WTC11 (cell line): Measurements from ENCODE around the gene COPZ1. TPM values are rescaled to one million over a fixed set of nuclear protein-coding genes. Genes with fewer than 3 reads are reported as not detected.

Experiments
- ATAC-seq: fragments of 200-7000 bp; cut with Tn5 transposase; 2 replicates; pipeline ENCODE4 v1.10.0; 2021; ENCODE audit warnings: mild to moderate bottlenecking, moderate library complexity
- CTCF ChIA-PET: fragments of 300-600 bp; sonication (Branson Sonifier 250); formaldehyde crosslinking; loops from one replicate; lab custom pipeline; 2021; ENCODE audit warnings: antibody characterized with exemption; lab: Charles Lee
- POLR2A ChIA-PET: fragments of 350-600 bp; sonication (Branson Sonifier 250); formaldehyde crosslinking; loops from one replicate; lab custom pipeline; 2021; ENCODE audit warnings: antibody characterized with exemption; lab: Charles Lee
- DNase-seq: peaks from one replicate; pipeline ENCODE4 v3.0.0; 2021; ENCODE audit warnings: low spot score
- H3K27ac Mint-ChIP-seq: 2 replicates; pipeline ENCODE4 v1.8.0; 2021; ENCODE audit warnings: mixed read lengths
- H3K27me3 Mint-ChIP-seq: 2 replicates; pipeline ENCODE4 v1.8.0; 2021; ENCODE audit warnings: low read depth, mild to moderate bottlenecking, moderate library complexity, mixed read lengths
- H3K36me3 Mint-ChIP-seq: 2 replicates; pipeline ENCODE4 v1.8.0; 2021; ENCODE audit warnings: mixed read lengths
- H3K4me1 Mint-ChIP-seq: 2 replicates; pipeline ENCODE4 v1.8.0; 2022; ENCODE audit warnings: mixed read lengths
- H3K4me3 Mint-ChIP-seq: 2 replicates; pipeline ENCODE4 v1.8.0; 2021; ENCODE audit warnings: mild to moderate bottlenecking, moderate library complexity, mixed read lengths
- H3K9me3 Mint-ChIP-seq: 2 replicates; pipeline ENCODE4 v1.8.0; 2021; ENCODE audit warnings: mixed read lengths
- EMX1 ChIP-seq: fragments of 250-450 bp; sonication (Bioruptor Pico); IDR thresholded peaks from 2 replicates; pipeline ENCODE4 v1.8.0; 2021; ENCODE audit warnings: mild to moderate bottlenecking
- ETV6 ChIP-seq: sonication (generic); formaldehyde crosslinking; IDR thresholded peaks from 2 replicates; pipeline ENCODE4 v1.8.1; 2022; ENCODE audit warnings: mild to moderate bottlenecking, missing genetic modification reagents
- NR3C1 ChIP-seq: sonication (generic); formaldehyde crosslinking; conservative IDR thresholded peaks from 2 replicates; pipeline ENCODE4 v1.8.1; 2023; ENCODE audit warnings: low read depth, mild to moderate bottlenecking, missing genetic modification reagents
- OVOL2 ChIP-seq: fragments of 250-450 bp; sonication (Bioruptor Pico); IDR thresholded peaks from 2 replicates; pipeline ENCODE4 v1.9.0; 2021; ENCODE audit warnings: mild to moderate bottlenecking, borderline replicate concordance
- RORB ChIP-seq: fragments of 250-450 bp; sonication (Bioruptor Pico); IDR thresholded peaks from 2 replicates; pipeline ENCODE4 v1.9.0; 2021; ENCODE audit warnings: mild to moderate bottlenecking
- SMAD3 ChIP-seq: sonication (generic); formaldehyde crosslinking; IDR thresholded peaks from 2 replicates; pipeline ENCODE4 v1.8.0; 2022; ENCODE audit warnings: missing genetic modification reagents, mild to moderate bottlenecking, borderline replicate concordance
- SMAD4 ChIP-seq: sonication (generic); formaldehyde crosslinking; IDR thresholded peaks from 2 replicates; pipeline ENCODE4 v1.8.0; 2022; ENCODE audit warnings: mild to moderate bottlenecking, missing genetic modification reagents
- TEAD1 ChIP-seq: sonication (generic); formaldehyde crosslinking; IDR thresholded peaks from 2 replicates; pipeline ENCODE4 v1.8.0; 2022; ENCODE audit warnings: mild to moderate bottlenecking, missing genetic modification reagents
- TEAD4 ChIP-seq: sonication (generic); formaldehyde crosslinking; IDR thresholded peaks from 2 replicates; pipeline ENCODE4 v1.8.0; 2022; ENCODE audit warnings: mild to moderate bottlenecking, missing genetic modification reagents
- ZNF396 ChIP-seq: fragments of 250-450 bp; sonication (Bioruptor Pico); IDR thresholded peaks from 2 replicates; pipeline ENCODE4 v1.8.0; 2021; ENCODE audit warnings: mild to moderate bottlenecking, moderate library complexity, borderline replicate concordance
- total RNA-seq: library from RNA; stranded (reverse); gene quantifications from 3 replicates; pipeline ENCODE4 v1.2.3, GENCODE V29; 2021
- TF ChIP-seq, protein P1 (sequence below): fragments of 200-600 bp; IDR thresholded peaks from 2 replicates; pipeline ENCODE4 v1.8.0; 2022; ENCODE audit warnings: antibody characterized with exemption
- TF ChIP-seq, protein P2 (sequence below): sonication (generic); formaldehyde crosslinking; IDR thresholded peaks from 2 replicates; pipeline ENCODE4 v1.8.1; 2023; ENCODE audit warnings: mild to moderate bottlenecking, missing genetic modification reagents, moderate library complexity
- TF ChIP-seq, protein P3 (sequence below): fragments of 250-450 bp; sonication (Bioruptor Pico); IDR thresholded peaks from 2 replicates; pipeline ENCODE4 v1.9.0; 2021; ENCODE audit warnings: mild to moderate bottlenecking, borderline replicate concordance
- TF ChIP-seq, protein P4 (sequence below): sonication (generic); formaldehyde crosslinking; IDR thresholded peaks from 2 replicates; pipeline ENCODE4 v1.8.1; 2022; ENCODE audit warnings: low read depth, missing genetic modification reagents, borderline replicate concordance
- TF ChIP-seq, protein P5 (sequence below): sonication (generic); formaldehyde crosslinking; IDR thresholded peaks from 2 replicates; pipeline ENCODE4 v1.8.1; 2023; ENCODE audit warnings: mild to moderate bottlenecking, missing genetic modification reagents
- TF ChIP-seq, protein P6 (sequence below): sonication (generic); formaldehyde crosslinking; IDR thresholded peaks from 2 replicates; pipeline ENCODE4 v1.8.0; 2023; ENCODE audit warnings: mild to moderate bottlenecking, missing genetic modification reagents
- TF ChIP-seq, protein P7 (sequence below): fragments of 250-450 bp; sonication (Bioruptor Pico); IDR thresholded peaks from 2 replicates; pipeline ENCODE4 v1.9.0; 2021; ENCODE audit warnings: mild to moderate bottlenecking
- TF ChIP-seq, protein P8 (sequence below): sonication (generic); formaldehyde crosslinking; IDR thresholded peaks from 2 replicates; pipeline ENCODE4 v1.8.1; 2022; ENCODE audit warnings: low read depth, mild to moderate bottlenecking, moderate library complexity, missing genetic modification reagents, borderline replicate concordance
- TF ChIP-seq, protein P9 (sequence below): sonication (generic); formaldehyde crosslinking; IDR thresholded peaks from 2 replicates; pipeline ENCODE4 v1.8.1; 2022; ENCODE audit warnings: mild to moderate bottlenecking, moderate library complexity, missing genetic modification reagents

Gene COPZ1
- total RNA-seq, 1 experiment from 2014 or later: 98.2 TPM

DNA sequence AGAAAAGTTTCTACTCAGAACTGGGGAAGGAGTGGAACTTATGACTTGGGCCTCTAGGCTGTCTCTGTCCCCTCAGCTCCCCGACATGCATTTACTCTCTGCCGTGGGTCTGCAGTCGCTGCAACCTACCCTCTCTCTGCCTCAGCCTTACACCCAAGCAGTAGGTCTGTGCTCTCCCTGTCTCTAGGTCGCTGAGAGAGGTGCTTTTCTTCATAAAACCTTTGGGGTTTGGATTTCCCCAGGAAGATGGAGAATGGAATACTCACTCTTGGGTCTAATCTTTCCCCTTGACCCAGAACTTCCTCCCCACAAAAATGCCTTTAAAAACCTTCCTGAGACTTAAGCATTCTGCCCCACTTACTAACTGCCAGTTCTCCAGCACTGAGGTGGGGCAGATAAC lies 26.4 kb downstream of the COPZ1 start (continued):
- TF ChIP-seq SMAD3 (no peak), TEAD1 (CRISPR knock-in tag) (no peak), SMAD4 (CRISPR knock-in tag) (no peak), ZNF396 (CRISPR knock-in tag) (no peak)
- TF ChIP-seq, protein P1, sequence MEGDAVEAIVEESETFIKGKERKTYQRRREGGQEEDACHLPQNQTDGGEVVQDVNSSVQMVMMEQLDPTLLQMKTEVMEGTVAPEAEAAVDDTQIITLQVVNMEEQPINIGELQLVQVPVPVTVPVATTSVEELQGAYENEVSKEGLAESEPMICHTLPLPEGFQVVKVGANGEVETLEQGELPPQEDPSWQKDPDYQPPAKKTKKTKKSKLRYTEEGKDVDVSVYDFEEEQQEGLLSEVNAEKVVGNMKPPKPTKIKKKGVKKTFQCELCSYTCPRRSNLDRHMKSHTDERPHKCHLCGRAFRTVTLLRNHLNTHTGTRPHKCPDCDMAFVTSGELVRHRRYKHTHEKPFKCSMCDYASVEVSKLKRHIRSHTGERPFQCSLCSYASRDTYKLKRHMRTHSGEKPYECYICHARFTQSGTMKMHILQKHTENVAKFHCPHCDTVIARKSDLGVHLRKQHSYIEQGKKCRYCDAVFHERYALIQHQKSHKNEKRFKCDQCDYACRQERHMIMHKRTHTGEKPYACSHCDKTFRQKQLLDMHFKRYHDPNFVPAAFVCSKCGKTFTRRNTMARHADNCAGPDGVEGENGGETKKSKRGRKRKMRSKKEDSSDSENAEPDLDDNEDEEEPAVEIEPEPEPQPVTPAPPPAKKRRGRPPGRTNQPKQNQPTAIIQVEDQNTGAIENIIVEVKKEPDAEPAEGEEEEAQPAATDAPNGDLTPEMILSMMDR: no peak

DNA sequence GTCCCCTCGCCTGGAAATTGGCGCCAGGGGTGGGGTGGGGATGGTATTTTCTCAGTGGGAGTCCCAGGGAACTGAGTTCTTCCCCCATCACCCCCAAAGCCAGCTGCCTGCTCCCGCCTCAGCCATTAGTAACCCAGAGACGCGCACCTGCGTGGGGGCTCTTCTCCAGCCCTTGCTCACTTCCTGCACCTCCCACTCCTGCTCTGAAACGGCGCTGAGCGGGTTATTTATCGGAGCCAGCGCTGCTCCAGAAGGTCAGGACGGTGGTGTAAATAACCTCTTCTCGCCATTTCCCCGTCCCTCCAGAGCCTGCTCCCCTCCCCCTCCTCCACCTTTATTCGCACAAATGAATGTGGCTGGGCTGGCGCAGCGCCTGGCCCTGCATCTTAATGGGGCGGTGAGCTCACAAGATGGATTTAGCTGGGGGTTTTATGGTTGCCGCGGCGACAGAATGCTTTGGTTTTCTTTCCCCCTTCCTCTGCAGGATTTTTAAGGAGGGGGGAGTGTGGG lies 27.1 kb downstream of the COPZ1 start:
- POLR2A ChIA-PET: interaction anchor here (0.6 to 1.7 kb wide), 5 partner anchors 15 to 22 kb away, joined by 3 to 8 read pairs (median 4); no protein-coding TSS in a partner anchor
- DNase-seq (peak; percentile 70), ATAC-seq (peak; percentile 55)
- Mint-ChIP-seq H3K9me3 (no peaks in the 10 kb centered on the region), H3K27ac (peak overlapping the region; percentile 92), H3K27me3 (peaks cover 18% of the 10 kb centered on the region), H3K36me3 (peaks cover 33% of the 10 kb centered on the region), H3K4me3 (peak overlapping the region; percentile 87), H3K4me1 (peaks cover 47% of the 10 kb centered on the region)
- CTCF ChIA-PET: interaction anchor here (0.6 to 4.3 kb wide), 19 partner anchors 9 to 151 kb away, joined by 3 to 61 read pairs (median 7); partner anchors contain the start of gene COPZ1
- no peak for TF ChIP-seq NR3C1 (CRISPR knock-in tag)
- TF ChIP-seq, protein P2, sequence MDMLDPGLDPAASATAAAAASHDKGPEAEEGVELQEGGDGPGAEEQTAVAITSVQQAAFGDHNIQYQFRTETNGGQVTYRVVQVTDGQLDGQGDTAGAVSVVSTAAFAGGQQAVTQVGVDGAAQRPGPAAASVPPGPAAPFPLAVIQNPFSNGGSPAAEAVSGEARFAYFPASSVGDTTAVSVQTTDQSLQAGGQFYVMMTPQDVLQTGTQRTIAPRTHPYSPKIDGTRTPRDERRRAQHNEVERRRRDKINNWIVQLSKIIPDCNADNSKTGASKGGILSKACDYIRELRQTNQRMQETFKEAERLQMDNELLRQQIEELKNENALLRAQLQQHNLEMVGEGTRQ: no peak
- no peak for TF ChIP-seq EMX1 (CRISPR knock-in tag)
- no peak for TF ChIP-seq RORB (CRISPR knock-in tag)
- TF ChIP-seq, protein P3, sequence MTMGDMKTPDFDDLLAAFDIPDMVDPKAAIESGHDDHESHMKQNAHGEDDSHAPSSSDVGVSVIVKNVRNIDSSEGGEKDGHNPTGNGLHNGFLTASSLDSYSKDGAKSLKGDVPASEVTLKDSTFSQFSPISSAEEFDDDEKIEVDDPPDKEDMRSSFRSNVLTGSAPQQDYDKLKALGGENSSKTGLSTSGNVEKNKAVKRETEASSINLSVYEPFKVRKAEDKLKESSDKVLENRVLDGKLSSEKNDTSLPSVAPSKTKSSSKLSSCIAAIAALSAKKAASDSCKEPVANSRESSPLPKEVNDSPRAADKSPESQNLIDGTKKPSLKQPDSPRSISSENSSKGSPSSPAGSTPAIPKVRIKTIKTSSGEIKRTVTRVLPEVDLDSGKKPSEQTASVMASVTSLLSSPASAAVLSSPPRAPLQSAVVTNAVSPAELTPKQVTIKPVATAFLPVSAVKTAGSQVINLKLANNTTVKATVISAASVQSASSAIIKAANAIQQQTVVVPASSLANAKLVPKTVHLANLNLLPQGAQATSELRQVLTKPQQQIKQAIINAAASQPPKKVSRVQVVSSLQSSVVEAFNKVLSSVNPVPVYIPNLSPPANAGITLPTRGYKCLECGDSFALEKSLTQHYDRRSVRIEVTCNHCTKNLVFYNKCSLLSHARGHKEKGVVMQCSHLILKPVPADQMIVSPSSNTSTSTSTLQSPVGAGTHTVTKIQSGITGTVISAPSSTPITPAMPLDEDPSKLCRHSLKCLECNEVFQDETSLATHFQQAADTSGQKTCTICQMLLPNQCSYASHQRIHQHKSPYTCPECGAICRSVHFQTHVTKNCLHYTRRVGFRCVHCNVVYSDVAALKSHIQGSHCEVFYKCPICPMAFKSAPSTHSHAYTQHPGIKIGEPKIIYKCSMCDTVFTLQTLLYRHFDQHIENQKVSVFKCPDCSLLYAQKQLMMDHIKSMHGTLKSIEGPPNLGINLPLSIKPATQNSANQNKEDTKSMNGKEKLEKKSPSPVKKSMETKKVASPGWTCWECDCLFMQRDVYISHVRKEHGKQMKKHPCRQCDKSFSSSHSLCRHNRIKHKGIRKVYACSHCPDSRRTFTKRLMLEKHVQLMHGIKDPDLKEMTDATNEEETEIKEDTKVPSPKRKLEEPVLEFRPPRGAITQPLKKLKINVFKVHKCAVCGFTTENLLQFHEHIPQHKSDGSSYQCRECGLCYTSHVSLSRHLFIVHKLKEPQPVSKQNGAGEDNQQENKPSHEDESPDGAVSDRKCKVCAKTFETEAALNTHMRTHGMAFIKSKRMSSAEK (CRISPR knock-in tag): no peak
- TF ChIP-seq, protein P4, sequence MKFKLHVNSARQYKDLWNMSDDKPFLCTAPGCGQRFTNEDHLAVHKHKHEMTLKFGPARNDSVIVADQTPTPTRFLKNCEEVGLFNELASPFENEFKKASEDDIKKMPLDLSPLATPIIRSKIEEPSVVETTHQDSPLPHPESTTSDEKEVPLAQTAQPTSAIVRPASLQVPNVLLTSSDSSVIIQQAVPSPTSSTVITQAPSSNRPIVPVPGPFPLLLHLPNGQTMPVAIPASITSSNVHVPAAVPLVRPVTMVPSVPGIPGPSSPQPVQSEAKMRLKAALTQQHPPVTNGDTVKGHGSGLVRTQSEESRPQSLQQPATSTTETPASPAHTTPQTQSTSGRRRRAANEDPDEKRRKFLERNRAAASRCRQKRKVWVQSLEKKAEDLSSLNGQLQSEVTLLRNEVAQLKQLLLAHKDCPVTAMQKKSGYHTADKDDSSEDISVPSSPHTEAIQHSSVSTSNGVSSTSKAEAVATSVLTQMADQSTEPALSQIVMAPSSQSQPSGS (CRISPR knock-in tag): no peak
- TF ChIP-seq, protein P5, sequence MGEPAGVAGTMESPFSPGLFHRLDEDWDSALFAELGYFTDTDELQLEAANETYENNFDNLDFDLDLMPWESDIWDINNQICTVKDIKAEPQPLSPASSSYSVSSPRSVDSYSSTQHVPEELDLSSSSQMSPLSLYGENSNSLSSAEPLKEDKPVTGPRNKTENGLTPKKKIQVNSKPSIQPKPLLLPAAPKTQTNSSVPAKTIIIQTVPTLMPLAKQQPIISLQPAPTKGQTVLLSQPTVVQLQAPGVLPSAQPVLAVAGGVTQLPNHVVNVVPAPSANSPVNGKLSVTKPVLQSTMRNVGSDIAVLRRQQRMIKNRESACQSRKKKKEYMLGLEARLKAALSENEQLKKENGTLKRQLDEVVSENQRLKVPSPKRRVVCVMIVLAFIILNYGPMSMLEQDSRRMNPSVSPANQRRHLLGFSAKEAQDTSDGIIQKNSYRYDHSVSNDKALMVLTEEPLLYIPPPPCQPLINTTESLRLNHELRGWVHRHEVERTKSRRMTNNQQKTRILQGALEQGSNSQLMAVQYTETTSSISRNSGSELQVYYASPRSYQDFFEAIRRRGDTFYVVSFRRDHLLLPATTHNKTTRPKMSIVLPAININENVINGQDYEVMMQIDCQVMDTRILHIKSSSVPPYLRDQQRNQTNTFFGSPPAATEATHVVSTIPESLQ: no peak
- no peak for TF ChIP-seq OVOL2 (CRISPR knock-in tag)
- no peak for TF ChIP-seq ETV6 (CRISPR knock-in tag)
- TF ChIP-seq, protein P6, sequence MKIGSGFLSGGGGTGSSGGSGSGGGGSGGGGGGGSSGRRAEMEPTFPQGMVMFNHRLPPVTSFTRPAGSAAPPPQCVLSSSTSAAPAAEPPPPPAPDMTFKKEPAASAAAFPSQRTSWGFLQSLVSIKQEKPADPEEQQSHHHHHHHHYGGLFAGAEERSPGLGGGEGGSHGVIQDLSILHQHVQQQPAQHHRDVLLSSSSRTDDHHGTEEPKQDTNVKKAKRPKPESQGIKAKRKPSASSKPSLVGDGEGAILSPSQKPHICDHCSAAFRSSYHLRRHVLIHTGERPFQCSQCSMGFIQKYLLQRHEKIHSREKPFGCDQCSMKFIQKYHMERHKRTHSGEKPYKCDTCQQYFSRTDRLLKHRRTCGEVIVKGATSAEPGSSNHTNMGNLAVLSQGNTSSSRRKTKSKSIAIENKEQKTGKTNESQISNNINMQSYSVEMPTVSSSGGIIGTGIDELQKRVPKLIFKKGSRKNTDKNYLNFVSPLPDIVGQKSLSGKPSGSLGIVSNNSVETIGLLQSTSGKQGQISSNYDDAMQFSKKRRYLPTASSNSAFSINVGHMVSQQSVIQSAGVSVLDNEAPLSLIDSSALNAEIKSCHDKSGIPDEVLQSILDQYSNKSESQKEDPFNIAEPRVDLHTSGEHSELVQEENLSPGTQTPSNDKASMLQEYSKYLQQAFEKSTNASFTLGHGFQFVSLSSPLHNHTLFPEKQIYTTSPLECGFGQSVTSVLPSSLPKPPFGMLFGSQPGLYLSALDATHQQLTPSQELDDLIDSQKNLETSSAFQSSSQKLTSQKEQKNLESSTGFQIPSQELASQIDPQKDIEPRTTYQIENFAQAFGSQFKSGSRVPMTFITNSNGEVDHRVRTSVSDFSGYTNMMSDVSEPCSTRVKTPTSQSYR (CRISPR knock-in tag): no peak
- TF ChIP-seq SMAD4 (CRISPR knock-in tag): no peak
- TF ChIP-seq, protein P7, sequence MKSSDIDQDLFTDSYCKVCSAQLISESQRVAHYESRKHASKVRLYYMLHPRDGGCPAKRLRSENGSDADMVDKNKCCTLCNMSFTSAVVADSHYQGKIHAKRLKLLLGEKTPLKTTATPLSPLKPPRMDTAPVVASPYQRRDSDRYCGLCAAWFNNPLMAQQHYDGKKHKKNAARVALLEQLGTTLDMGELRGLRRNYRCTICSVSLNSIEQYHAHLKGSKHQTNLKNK (CRISPR knock-in tag): no peak
- TF ChIP-seq, protein P8, sequence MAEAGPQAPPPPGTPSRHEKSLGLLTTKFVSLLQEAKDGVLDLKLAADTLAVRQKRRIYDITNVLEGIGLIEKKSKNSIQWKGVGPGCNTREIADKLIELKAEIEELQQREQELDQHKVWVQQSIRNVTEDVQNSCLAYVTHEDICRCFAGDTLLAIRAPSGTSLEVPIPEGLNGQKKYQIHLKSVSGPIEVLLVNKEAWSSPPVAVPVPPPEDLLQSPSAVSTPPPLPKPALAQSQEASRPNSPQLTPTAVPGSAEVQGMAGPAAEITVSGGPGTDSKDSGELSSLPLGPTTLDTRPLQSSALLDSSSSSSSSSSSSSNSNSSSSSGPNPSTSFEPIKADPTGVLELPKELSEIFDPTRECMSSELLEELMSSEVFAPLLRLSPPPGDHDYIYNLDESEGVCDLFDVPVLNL (CRISPR knock-in tag): no peak
- TF ChIP-seq TEAD4 (CRISPR knock-in tag): no peak
- TF ChIP-seq, protein P9, sequence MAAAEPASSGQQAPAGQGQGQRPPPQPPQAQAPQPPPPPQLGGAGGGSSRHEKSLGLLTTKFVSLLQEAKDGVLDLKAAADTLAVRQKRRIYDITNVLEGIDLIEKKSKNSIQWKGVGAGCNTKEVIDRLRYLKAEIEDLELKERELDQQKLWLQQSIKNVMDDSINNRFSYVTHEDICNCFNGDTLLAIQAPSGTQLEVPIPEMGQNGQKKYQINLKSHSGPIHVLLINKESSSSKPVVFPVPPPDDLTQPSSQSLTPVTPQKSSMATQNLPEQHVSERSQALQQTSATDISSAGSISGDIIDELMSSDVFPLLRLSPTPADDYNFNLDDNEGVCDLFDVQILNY: no peak
